GM21529 (cell line): Measurements from ENCODE around the gene ADH1A.
"Not testable (repeated sequence)": the region's sequence is repeated elsewhere in the genome, so short reads cannot be mapped to it uniquely, and the experiment has no call there.

Experiments used
- ATAC-seq: cut with Tn5 transposase; IDR thresholded peaks from one replicate; pipeline ENCODE4 v1.9.1; 2021; ENCODE audit not compliant: unreplicated experiment

Gene ADH1A

DNA sequence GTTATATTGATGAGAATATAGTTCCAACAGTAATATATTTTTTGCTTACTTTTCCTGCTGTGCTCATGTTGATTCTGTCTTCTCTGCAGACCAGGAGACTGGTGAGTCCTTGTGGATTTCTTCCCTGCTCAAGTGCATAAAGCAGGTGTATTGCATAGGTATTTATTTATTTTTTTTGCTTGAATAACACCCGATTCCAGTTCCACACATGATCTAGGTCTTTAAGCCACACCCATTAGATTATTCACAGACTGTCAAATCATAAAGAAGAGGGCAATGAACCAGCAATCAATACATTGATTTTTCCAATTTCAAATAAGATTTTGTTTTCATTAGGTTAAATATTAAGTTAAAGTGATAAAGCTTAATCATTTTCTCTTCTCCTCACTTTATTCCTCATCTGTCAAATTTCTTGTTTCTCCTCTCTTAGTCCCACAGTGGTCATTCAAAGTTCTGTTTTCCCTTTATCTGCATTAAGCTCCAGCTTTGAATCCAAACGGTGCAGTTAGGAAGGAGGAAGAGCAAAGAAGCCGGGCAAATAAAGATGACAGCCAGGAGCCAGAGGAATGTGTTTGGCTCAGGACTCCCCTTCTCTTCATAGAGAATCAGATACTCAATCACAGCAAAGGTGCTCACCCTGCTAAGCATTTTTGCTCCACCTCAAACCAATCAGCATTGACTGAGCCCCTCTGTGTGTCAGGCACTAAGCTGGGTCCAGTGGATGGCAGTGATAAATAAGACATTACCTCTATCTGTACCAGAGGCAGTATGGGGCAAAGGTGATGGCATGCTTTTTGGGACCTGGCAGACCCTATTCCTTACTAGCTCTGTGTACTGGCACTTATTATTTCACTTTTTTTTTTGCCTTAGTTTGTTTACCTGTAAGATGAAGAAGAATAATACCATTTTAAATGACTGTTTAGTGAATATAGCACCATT lies at the start of gene ADH1A:
Gene ADH1A (minus strand): TSS at position 138 of the 939 bp plus-strand sequence. CDS start 71 bp downstream, at position 67.
- no peak for ATAC-seq

DNA sequence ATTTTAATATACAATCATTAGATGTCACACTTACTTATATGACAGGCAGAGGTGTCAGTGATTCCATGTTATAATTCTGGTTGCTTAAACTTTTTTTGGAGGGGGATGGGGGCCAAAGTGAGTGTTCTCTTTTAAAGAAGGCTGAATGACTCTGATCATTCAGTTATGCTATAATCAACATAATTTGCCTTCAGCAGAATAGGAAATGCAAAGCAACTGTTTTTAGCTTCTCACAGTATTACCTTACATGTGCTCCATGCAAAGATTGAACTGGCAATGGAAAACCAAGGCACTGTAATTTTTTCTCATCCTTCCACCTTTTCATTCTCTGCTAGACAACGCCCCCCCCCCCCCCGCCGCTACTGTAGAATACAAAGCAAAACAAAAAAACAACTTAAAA lies 48.4 kb upstream of the ADH1A start:
- ATAC-seq: no peak

DNA sequence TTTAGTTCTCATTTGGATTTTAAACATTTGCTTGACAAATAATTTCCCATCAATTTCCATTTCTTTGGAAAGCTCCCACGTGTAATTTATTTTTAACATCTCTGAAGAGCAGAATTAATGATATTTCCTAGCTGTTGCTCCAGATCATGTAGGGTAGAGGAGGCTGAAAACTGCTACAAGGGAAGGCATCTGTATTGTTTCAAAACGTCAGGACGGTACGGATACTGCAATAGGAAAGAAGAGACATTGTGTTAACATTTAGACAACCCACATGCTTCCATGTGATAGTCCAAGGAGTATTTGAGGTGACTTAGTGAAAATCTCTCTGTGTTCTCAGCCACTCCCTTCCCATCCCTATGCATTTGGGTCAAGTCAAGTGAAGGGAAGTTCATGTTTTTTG lies 45.8 kb upstream of the ADH1A start:
- no peak for ATAC-seq

DNA sequence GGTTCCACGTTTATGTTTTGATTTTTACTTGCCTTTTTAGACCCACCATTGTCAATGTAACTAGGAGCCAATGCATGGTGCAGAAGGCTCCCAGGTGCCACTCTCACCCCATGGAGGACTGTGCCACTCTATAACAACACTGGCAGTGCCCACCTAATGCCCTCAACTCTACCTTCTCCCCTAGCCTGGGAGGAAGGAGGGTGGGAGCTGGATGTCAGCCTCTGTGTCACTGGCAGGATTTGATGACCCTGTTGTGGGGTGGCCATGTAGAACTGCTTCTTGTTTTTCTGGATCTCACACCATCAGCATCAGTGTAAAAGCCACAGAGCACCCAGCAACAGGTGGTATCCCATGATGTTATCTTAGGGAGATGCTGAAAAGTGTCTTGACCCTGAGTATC lies 44.1 kb upstream of the ADH1A start:
- ATAC-seq: no peak

DNA sequence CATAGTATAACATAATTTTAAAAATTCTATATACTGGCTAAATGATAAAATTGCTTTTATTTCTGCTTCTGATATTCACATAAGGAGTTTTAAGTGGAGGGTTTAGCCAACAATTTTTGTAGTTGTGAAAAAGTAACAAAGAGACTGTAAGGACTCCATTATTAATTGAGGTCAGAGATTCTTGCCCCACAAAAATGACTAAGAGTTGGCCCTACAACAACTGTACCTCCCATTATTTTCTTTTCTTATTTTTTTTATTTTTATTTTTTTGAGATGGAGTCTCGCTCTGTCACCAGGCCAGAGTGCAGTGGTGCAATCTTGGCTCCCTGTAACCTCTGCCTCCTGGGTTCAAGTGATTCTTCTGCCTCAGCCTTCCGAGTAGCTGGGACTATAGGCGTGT lies 39.9 kb upstream of the ADH1A start:
- ATAC-seq: no peak

DNA sequence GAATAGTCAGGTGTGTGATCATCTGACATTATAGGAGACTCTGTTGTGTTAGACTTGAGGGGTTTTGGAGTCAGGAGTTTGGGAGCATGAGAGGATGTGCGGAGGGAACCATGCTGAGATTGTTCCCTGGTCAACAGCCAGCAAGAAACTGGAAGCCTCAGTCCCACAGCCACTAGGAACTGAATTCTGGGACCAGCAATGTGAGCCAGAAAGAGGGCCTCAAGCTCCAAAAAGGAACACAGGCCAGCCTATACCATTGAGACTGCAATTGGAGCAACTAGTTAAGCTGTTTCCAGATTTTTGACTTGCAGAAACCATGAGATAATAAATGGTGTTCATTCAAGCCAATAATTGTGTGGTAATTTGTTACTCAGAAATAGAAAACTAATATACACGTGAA lies 39.1 kb upstream of the ADH1A start:
- no peak for ATAC-seq

DNA sequence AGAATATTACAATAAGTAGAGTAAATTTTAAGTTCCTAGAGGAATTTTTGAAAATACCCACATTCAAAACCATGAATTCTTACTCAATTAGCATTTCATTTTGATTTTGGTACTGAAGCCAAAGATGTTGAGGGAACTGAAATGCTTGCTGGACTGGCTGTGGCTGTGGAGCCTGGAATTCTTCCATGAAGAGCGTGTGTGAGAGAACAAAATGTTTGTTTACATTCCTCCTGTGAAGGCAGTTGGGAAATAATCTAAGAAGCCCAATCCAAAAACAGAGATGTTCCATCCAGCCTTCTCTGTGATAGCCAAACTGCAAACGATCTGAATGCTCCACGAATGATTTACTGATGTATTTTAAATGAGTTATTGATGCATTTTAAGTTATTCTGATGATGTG lies 34.2 kb upstream of the ADH1A start:
- ATAC-seq: no peak

DNA sequence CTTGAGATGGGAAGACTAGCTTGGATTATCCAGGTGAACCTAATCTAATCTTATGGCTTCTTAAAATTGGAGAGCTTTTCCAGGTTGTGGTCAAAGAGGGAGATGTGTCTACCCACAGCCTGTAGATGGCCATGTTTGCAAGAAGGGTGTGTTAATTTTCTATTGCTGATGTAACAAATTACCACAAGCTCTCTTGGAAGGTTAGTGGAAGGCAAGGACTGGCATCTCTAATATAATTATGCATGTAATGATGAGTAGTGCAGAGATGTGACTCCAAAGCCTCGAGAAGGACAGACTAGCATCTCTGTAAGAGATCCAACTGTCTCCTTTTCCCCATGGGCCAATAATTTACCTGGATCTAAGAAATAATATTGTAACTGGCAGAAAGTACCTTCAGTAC lies 33.6 kb upstream of the ADH1A start:
- ATAC-seq: no peak

DNA sequence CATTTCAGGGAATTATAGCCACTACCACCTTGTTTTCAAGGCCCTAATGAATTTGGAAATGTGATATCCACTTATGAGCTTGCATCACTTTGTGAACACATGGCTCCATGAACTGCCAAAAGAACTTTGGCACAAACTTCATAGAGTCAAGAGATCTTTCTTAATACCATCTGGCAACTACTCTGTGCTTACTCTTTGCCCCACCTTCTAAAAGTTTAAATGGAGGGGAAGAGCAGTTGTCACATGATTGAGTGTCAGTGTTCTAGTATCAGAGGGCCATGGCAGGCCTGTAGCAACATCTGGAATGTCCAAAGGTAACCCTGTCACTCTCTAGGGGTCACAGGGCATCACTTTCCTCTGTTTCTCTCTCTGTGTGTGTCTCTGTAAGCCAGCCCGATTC lies 33.0 kb upstream of the ADH1A start:
- ATAC-seq: no peak

DNA sequence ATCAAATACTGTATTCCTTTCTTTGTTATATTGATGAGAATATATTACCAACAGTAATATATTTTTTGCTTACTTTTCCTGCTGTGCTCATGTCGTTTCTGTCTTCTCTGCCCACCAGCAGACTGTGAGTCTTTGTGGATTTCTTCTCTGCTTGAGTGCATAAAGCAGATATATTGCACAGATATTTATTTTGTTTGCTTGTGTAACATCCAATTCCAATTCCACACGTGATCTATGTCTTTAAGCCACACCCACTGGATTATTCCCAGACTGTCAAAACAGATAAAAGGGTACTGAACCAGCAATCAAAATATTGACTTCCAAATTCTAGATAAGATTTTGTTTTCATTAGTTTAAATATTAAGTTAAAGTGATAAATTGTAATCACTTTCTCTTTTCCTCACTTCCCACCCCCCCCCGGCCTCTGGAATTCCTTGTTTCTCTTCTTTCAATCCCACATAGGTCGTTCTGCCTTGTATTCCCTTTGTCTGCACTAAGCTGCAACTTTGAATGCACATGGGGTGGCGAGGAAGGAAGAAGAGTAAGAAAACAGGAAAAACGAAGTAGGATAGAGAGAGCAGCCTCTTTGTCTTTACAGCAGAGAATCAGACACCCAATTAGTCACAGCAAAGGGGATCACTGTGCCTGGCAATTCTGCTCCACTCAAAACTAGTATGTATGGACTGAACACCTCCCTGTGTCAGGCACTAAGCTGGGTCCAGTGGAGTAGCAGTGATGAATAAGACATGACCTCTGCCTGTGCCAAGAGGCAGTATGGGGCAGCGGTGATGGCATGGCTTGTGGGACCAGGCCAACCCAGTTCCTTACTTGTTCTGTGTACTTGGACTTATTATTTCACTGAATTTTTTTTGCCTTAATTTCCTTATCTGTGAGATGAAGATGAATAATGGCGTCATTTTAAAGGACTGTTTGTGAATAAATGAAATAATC lies 30.7 kb upstream of the ADH1A start, which contains the start of gene ADH1B:
Gene ADH1B (minus strand): TSS at position 161 of the 951 bp plus-strand sequence. CDS start 70 bp downstream, at position 91.
- no peak for ATAC-seq

DNA sequence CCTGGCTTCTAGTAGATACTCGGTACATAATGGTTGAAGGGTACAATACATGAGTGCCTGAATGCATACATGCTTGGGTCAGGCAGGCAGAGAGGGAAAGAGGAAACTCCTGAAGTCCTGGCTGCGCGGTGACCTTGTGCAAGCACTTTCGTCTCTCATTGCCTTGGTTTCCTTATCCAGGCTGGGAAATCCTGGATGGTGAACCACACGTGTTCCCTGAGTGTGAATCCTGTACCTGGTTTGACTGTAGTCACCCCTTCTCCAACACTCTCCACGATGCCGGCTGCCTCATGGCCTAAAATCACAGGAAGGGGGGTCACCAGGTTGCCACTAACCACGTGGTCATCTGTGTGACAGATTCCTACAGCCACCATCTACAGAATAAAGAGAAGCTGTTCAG lies 27.0 kb upstream of the ADH1A start:
- not testable (repeated sequence) for ATAC-seq

DNA sequence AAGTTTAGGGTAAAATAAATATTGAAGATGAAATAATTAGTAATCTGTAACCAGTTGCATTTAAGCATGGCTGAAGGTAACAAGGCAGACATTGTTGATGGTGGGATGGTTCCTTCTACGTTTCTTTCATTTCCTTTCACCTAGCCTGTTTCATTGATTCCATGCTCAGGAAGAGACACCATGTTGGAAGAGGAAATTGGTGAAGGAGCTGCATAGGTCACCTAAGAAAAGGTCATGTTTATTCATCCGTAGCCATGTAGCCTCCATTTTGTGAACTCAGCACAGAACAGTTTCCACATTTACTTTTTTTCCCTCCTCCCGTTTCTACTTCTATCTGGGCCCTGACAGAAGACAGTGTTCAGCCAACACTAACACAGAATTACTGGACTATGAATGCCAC lies 26.6 kb upstream of the ADH1A start:
- no peak for ATAC-seq

DNA sequence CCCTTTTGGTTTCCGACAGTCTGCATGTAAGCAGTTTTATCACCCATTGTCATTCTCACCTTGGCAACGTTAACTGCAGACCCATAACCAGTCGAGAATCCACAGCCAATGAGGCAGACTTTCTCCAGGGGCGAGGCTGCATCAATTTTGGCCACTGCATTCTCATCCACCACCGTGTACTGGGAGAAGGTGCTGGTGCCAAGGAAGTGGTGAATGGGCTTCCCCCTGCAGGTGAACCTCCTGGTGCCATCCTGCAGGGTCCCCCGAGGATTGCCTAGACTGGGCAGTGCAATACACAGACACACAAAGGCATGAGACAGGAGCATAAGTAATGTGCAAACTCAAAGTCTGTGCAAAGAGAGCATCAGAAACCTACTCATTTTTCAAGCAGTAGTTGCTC lies 25.1 kb upstream of the ADH1A start:
- ATAC-seq: no peak

DNA sequence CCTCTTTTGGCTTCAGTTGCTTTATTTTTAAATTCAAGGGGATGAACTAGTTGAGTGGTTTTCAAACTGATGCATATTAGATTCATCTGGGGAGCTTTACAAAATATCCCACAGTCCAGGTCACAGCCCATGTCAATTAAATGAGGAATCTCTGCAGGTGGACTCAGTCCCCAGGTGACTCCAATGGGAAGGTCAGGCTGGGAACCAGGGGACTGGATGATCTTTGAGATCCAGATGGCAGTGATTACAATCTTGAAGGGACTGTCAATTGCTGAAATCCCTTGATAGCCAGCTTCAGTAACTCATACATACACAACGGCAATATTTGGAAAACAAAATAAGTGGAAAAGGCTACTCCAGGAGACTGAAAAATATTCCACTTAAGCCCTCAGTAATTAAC lies 23.4 kb upstream of the ADH1A start:
- no peak for ATAC-seq

DNA sequence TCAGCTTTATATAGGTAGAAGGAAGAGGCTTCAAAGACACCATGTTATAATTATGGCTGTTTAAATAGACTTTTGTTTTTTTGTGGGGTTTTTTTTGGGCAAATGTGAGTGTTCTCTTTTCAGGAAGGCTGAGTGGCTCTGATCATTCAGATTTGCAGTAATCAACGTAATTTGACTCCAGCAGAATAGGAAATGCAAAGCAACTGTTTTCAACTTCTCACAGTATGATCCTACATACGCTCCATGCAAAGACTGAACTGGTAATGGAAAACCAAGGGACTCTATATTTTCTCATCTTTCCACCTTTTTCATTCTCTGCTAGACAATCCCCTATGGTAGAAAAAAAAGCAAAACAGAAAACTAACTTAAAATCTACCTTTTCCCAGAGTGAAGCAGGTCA lies 19.6 kb upstream of the ADH1A start:
- ATAC-seq: no peak

DNA sequence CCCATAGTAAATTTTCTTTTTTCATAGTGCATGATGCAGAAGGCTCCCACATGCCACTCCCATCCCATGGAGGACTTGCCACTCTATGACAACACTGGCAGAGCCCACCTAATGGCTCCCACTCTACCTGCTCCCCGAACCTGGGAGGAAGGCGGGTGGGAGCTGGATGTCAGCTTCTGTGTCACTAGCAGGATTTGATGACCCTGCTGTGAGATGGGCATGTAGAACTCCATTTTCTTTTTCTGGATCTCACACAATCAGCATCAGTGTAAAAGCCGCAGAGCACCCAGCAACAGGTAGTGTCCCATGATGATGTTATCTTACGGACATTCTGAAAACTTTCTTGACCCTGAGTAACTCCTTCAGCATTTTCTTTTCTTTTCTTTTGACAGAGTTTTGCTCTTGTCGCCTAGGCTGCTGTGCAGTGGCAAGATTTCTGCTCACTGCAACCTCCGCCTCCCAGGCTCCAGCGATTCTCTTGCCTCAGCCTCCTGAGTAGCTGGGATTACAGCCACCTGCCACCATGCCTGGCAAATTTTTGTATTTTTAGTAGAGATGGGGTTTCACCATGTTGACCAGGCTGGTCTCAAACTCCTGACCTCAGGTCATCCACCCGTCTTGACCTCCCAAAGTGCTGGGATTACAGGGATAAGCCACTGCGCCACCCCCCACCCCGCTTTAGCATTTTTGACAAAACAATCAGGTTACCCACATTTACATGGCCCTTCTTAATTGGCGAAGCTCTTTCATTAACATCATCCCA lies 15.0 kb upstream of the ADH1A start:
- ATAC-seq: no peak

DNA sequence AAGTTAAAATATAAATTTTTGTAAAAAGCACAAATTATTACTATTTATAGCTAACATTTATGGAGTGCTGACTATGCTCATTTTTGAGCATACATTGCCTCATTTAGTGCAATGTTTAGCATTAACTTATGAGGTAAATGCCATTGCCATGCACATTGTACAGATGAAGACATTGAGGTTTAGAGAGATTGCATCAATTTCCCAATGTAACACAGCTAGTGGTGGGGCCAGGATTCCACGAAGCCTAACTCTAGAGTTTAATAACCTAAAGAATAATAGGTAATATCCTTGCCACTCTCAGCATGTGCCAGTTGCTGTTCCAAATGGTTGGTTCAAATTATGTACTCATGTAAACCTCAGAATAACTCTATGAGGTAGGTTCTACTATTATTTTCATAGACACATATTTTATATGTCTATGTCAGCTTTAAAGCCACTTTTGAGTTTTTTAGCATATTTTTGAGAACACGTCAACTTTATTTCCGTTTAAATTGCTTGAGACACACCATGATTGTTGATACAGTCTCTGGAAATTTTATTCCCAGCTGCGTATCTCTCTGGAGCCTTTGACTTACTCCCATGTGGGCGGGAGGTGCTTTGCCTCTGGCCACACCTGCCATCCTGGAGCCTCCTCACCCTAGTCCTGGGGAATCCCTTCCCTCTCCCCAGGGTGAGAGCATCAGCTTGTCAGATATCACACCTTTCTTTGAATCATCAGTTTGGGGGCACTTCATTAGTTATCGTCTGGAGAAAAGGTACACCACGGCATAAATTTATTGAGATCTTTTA lies 10.8 kb upstream of the ADH1A start:
- ATAC-seq: no peak

DNA sequence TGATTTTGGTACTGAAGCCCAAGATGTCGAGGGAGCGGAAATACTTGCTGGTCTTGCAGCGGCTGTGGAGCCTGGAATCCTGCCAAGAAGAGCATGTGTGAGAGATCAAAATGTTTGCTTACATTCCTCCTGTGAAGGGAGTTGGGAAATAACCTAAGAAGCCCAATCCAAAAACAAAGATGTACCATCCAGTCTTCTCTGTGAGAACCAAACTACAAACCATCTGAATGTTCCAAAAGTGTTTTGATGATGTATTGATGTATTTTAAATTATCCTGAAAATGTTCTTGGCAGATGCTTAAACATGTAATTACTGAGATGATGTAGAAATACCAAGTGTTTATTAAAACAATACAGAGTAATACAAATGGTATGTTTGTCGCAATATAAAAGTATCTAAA lies 10.1 kb upstream of the ADH1A start:
- ATAC-seq: no peak

DNA sequence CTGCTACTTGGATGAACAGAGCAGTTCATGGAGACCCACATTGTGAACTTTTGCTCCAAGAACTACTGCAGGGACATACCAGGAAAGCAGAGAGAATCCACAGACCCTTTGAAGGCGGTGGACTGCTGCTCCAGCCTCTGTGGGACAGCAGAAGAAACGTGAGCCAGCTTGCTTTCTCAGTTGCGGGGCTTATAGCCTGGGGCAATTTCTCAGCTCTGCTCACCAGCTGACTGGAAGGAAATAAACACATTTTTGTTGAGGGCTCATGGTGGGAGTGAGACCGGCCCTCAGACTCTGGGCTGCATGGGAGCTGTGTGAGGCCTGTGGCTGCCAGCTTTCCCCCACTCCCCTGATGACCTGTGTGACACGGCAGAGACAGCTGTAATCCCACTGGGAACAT lies 2.6 kb upstream of the ADH1A start:
- no peak for ATAC-seq

DNA sequence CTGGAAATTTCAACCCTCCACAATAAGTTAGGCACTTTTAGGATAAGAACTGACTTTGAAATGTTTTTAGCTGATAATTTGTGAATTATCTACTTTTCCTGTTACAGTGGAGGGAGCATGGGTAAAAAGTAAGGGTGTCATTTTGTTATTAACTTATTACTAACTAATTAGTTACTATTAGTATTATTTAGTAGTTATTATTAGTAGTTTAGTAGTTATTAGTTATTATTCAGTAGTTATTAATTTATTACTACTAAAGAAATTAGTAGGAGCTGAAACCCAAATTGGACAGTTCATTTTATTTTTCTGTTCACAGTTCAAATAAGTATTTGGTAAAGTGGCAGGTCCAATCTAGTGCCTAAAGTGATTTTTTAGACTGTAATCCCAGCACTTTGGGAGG lies 5.4 kb downstream of the ADH1A start:
- no peak for ATAC-seq
